Stimulated activated CD8-positive, alpha-beta memory T cell treated with anti-CD3 and anti-CD28 coated beads, Interleukin-7, amount 100 ng/mL, for 48 hours (primary cell): ENCODE results near the gene PTER.
A peak's percentile ranks its signal among the peaks of the same experiment; 100 is the strongest.

ENCODE experiments used
- DNase-seq, 2 donors: peaks; one replicate each; pipeline ENCODE4 v3.0.0-alpha.2; 2020; ENCODE audit warnings: low read depth in 1 of 2; ENCODE audit errors: extremely low read depth in 1 of 2

The PTER gene

GRCh38 chr10:16470747-16471146 lies 33.9 kb downstream of the PTER start:
- DNase-seq = peak in 1 of 2 donors; percentile 4

GRCh38 chr10:16472828-16473227 lies 36.0 kb downstream of the PTER start:
- DNase-seq = no peak

GRCh38 chr10:16477757-16478156 lies 40.9 kb downstream of the PTER start:
- DNase-seq = no peak

GRCh38 chr10:16478801-16479200 lies 42.0 kb downstream of the PTER start:
- DNase-seq = no peak

- no peak for DNase-seq
These were observed 44.4 kb downstream of the PTER start for GRCh38 chr10:16481052-16481728.

- DNase-seq = no peak
These were observed 46.6 kb downstream of the PTER start for GRCh38 chr10:16483241-16483917.

GRCh38 chr10:16490511-16490910 lies 53.7 kb downstream of the PTER start:
- no peak for DNase-seq

- no peak for DNase-seq
These were observed 55.1 kb downstream of the PTER start for GRCh38 chr10:16491933-16492332.

- DNase-seq = no peak
These were observed 57.2 kb downstream of the PTER start for GRCh38 chr10:16493884-16494536.

- no peak for DNase-seq
These were observed 61.1 kb downstream of the PTER start for GRCh38 chr10:16497911-16498310.

- DNase-seq = no peak
These were observed 68.4 kb downstream of the PTER start for GRCh38 chr10:16505161-16505560.

- no peak for DNase-seq
These were observed 73.2 kb downstream of the PTER start for GRCh38 chr10:16509996-16510395.

- DNase-seq = no peak
These were observed 74.0 kb downstream of the PTER start for GRCh38 chr10:16510843-16511242.

GRCh38 chr10:16518822-16519221 lies 82.0 kb downstream of the PTER start:
- DNase-seq = no peak

GRCh38 chr10:16519250-16519907 lies 82.6 kb downstream of the PTER start:
- DNase-seq = no peak

- no peak for DNase-seq
These were observed 83.4 kb downstream of the PTER start for GRCh38 chr10:16519908-16520861.

- DNase-seq = peak in 1 of 2 donors; percentile 20
These were observed 84.1 kb downstream of the PTER start for GRCh38 chr10:16520900-16521299.

- DNase-seq = no peak
These were observed 84.7 kb downstream of the PTER start, which contains the start of gene C1QL3 for GRCh38 chr10:16521311-16522016. Gene C1QL3 (minus strand): TSS chr10:16521879. CDS start chr10:16521065, 814 bp downstream.

GRCh38 chr10:16527452-16527851 lies 90.6 kb downstream of the PTER start:
- DNase-seq = no peak

- no peak for DNase-seq
These were observed 93.0 kb downstream of the PTER start for GRCh38 chr10:16529853-16530252.
